Right cardiac atrium (tissue), 5 donors: ENCODE results near the gene MEF2C. TPM values are rescaled to one million over a fixed set of nuclear protein-coding genes. Genes with fewer than 3 reads are reported as not detected.

Experiments used
- ATAC-seq, 2 donors: fragments of 200-7000 bp; cut with Tn5 transposase; one replicate each; pipeline versions ENCODE4 v1.8.0 to v1.9.1; 2020; ENCODE audit warnings: moderate library complexity in 2 of 2, mild to moderate bottlenecking in 1 of 2
- DNase-seq, 3 donors: peaks; one replicate each; pipeline ENCODE4 v3.0.0-alpha.2; 2020
- H3K27ac ChIP-seq: one replicate; pipeline ENCODE4 v1.5.1; 2013; ENCODE audit warnings: mild to moderate bottlenecking, low read length, control low read depth, moderate library complexity
- H3K27me3 ChIP-seq: one replicate; pipeline ENCODE4 v1.6.1; 2013; ENCODE audit not compliant: control insufficient read depth, insufficient read depth
- H3K4me1 ChIP-seq: one replicate; pipeline ENCODE4 v1.6.1; 2013; ENCODE audit warnings: low read length; ENCODE audit not compliant: control insufficient read depth, insufficient read depth
- H3K4me3 ChIP-seq: one replicate; pipeline ENCODE4 v1.5.1; 2013; ENCODE audit warnings: low read length, control low read depth
- H3K9me3 ChIP-seq: one replicate; pipeline ENCODE4 v1.6.1; 2013; ENCODE audit warnings: low read length; ENCODE audit not compliant: control insufficient read depth
- WGBS: extraction: QIAGEN DNeasy Blood & Tissue Kit; methylation state at CpG from one replicate; pipeline ENCODE4 v1.1.7; 2013; 5-methylcytosine and 5-hydroxymethylcytosine counted together
- intact Hi-C, 4 donors: fragments of 100-400 bp; cut with DNase I; formaldehyde crosslinking; loops; one replicate each; pipeline versions ENCODE4 v1.11.0 to v1.14.0; 2022 to 2023
- polyA plus RNA-seq: library from polyadenylated mRNA; stranded (reverse); fragments of 200-250 nt; gene quantifications from one replicate; pipeline ENCODE4 v1.2.3, GENCODE V29; 2013
- total RNA-seq, 4 donors: library from RNA; stranded (reverse); fragmentation: NEBNext Ultra II Directional; extraction: Animal tissue kit (Norgen Biotek cat#: 25700); gene quantifications; one replicate each; pipeline ENCODE4 v1.2.1, GENCODE V29; 2021
- donor health status: healthy with polysubstance abuse.
- donor health status: DM: no; HTN: yes; CAD: no.
- donor health status: DM: no; HTN: no; CAD: no.
- donor health status: DM: no; HTN: yes; CAD: no; lungs with severe emphysema.
- donor health status: DM: yes; HTN: yes; CAD: no.

MEF2C gene
- total and polyA plus RNA-seq, 5 donors = 14.5 to 78.4 (median 64.5) TPM

GRCh38 chr5:88818296-88818695 lies 64.7 kb downstream of the MEF2C start:
- Histone ChIP-seq H3K27ac (no peak overlapping the region), H3K4me1 (peaks cover 5% of the 10 kb centered on the region), H3K9me3 (no peaks in the 10 kb centered on the region), H3K27me3 (no peaks in the 10 kb centered on the region), H3K4me3 (peak overlapping the region; percentile 9)
- 59% methylated on average over 4 of the region's 4 CpGs for WGBS
- intact Hi-C loops = no loop called here
- no peak for ATAC-seq
- DNase-seq = no peak

GRCh38 chr5:88816195-88816594 lies 66.8 kb downstream of the MEF2C start:
- intact Hi-C loops = no loop called here
- WGBS = 67% methylated on average over 2 of the region's 2 CpGs
- Histone ChIP-seq H3K27me3 (no peaks in the 10 kb centered on the region), H3K4me3 (no peak overlapping the region), H3K27ac (no peak overlapping the region), H3K4me1 (peaks cover 5% of the 10 kb centered on the region), H3K9me3 (no peaks in the 10 kb centered on the region)
- DNase-seq = no peak
- ATAC-seq = no peak

- H3K4me3 ChIP-seq = peak overlapping the region; percentile 15
- no peak for ATAC-seq
- H3K4me1 ChIP-seq = peaks cover 5% of the 10 kb centered on the region
Observed at GRCh38 chr5:88815050-88815789, 67.8 kb downstream of the MEF2C start.

GRCh38 chr5:88813805-88814575 lies 69.0 kb downstream of the MEF2C start:
- intact Hi-C loops = no loop called here
- WGBS = 68% methylated on average over 17 of the region's 17 CpGs
- Histone ChIP-seq H3K27me3 (no peaks in the 10 kb centered on the region), H3K4me3 (no peak overlapping the region), H3K4me1 (peaks cover 5% of the 10 kb centered on the region), H3K27ac (peak overlapping the region; percentile 52), H3K9me3 (no peaks in the 10 kb centered on the region)
- DNase-seq (peak in 1 of 3 donors; percentile 16), ATAC-seq (peak in 1 of 2 donors; percentile 68)

More at GRCh38 chr5:88815050-88815789, 67.8 kb downstream of the MEF2C start:
- Histone ChIP-seq H3K27ac (no peak overlapping the region), H3K9me3 (no peaks in the 10 kb centered on the region), H3K27me3 (no peaks in the 10 kb centered on the region)
- no peak for DNase-seq
- intact Hi-C loops = no loop called here

GRCh38 chr5:88813244-88813643 lies 69.7 kb downstream of the MEF2C start:
- 61% methylated on average over 1 of the region's 1 CpG for WGBS
- Histone ChIP-seq H3K4me3 (no peak overlapping the region), H3K9me3 (no peaks in the 10 kb centered on the region), H3K27ac (no peak overlapping the region), H3K27me3 (no peaks in the 10 kb centered on the region), H3K4me1 (peaks cover 3% of the 10 kb centered on the region)
- ATAC-seq = peak; percentile 45 to 72
- intact Hi-C loops = no loop called here
- peak in 2 of 3 donors; percentile 30 to 31 for DNase-seq

- Histone ChIP-seq H3K27me3 (no peaks in the 10 kb centered on the region), H3K9me3 (no peaks in the 10 kb centered on the region), H3K4me1 (peaks cover 4% of the 10 kb centered on the region), H3K27ac (no peak overlapping the region), H3K4me3 (no peak overlapping the region)
- DNase-seq (no peak), ATAC-seq (no peak)
- 87% methylated on average over 2 of the region's 2 CpGs for WGBS
- intact Hi-C loops = no loop called here
Observed at GRCh38 chr5:88808153-88808552, 74.8 kb downstream of the MEF2C start.

- Histone ChIP-seq H3K27ac (no peak overlapping the region), H3K4me3 (no peak overlapping the region), H3K9me3 (no peaks in the 10 kb centered on the region), H3K4me1 (peaks cover 4% of the 10 kb centered on the region), H3K27me3 (no peaks in the 10 kb centered on the region)
- DNase-seq = no peak
- ATAC-seq = no peak
- WGBS = 97% methylated on average over 8 of the region's 8 CpGs
- intact Hi-C loops = no loop called here
Observed at GRCh38 chr5:88807327-88807726, 75.7 kb downstream of the MEF2C start.

- ATAC-seq (no peak), DNase-seq (no peak)
- Histone ChIP-seq H3K4me1 (peaks cover 4% of the 10 kb centered on the region), H3K4me3 (no peak overlapping the region), H3K9me3 (no peaks in the 10 kb centered on the region), H3K27ac (no peak overlapping the region), H3K27me3 (no peaks in the 10 kb centered on the region)
- intact Hi-C loops = no loop called here
Observed at GRCh38 chr5:88806338-88806737, 76.6 kb downstream of the MEF2C start.

- Histone ChIP-seq H3K4me3 (no peak overlapping the region), H3K27ac (peak overlapping the region; percentile 21), H3K9me3 (no peaks in the 10 kb centered on the region), H3K4me1 (peaks cover 6% of the 10 kb centered on the region), H3K27me3 (no peaks in the 10 kb centered on the region)
- intact Hi-C loops = no loop called here
- 31% methylated on average over 3 of the region's 3 CpGs for whole genome bisulfite sequencing
- DNase-seq (no peak), ATAC-seq (peak in 1 of 2 donors; percentile 59)
Observed at GRCh38 chr5:88805151-88805784, 77.7 kb downstream of the MEF2C start.

GRCh38 chr5:88804444-88804843 lies 78.5 kb downstream of the MEF2C start:
- Histone ChIP-seq H3K4me3 (no peak overlapping the region), H3K27me3 (no peaks in the 10 kb centered on the region), H3K9me3 (no peaks in the 10 kb centered on the region), H3K4me1 (peaks cover 6% of the 10 kb centered on the region), H3K27ac (no peak overlapping the region)
- intact Hi-C loops = no loop called here
- 96% methylated on average over 11 of the region's 11 CpGs for WGBS
- ATAC-seq (no peak), DNase-seq (peak in 1 of 3 donors; percentile 35)

- H3K27ac ChIP-seq = no peak overlapping the region
- DNase-seq (no peak), ATAC-seq (no peak)
- intact Hi-C loops = no loop called here
- H3K4me1 ChIP-seq = peaks cover 6% of the 10 kb centered on the region
- no peaks in the 10 kb centered on the region for H3K9me3 ChIP-seq
- WGBS = 86% methylated on average over 1 of the region's 1 CpG
- no peak overlapping the region for H3K4me3 ChIP-seq
- H3K27me3 ChIP-seq = no peaks in the 10 kb centered on the region
Observed at GRCh38 chr5:88803309-88803708, 79.7 kb downstream of the MEF2C start.
